ENCODE data around the gene OTUB1.

DNA sequence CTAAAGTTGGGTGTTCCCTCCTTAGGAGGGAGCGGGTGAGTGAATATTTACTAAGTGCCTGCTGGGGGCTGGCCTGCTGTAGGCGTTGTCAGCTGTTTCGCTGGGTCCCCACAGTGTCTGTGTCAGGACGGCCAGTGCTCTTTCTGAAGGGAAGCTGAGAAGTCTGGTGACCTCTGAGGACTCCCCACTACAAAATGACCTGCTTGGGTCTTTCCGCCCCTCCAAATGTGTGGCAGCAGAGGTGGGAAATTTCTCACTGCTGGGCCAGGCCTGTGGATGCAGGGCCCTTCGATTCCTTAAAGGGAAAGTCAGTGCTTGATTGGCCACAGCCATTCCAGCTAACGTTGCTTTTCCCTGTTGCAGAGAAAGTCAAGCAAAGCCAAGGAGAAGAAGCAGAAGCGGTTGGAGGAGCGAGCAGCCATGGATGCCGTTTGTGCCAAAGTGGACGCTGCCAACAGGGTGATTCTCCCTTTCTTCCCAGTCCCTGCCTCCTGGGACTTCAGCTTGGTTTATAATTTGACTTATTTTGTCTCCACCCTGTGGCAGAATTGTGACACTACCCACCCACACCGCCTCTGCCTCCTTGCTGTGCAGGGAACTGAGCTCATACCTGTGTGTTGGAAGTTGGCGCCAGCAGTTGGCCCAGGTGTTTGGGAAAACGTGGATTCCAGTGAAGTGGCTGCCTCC is 40.6 kb upstream of the OTUB1 start:
- TF ChIP-seq, protein P1, sequence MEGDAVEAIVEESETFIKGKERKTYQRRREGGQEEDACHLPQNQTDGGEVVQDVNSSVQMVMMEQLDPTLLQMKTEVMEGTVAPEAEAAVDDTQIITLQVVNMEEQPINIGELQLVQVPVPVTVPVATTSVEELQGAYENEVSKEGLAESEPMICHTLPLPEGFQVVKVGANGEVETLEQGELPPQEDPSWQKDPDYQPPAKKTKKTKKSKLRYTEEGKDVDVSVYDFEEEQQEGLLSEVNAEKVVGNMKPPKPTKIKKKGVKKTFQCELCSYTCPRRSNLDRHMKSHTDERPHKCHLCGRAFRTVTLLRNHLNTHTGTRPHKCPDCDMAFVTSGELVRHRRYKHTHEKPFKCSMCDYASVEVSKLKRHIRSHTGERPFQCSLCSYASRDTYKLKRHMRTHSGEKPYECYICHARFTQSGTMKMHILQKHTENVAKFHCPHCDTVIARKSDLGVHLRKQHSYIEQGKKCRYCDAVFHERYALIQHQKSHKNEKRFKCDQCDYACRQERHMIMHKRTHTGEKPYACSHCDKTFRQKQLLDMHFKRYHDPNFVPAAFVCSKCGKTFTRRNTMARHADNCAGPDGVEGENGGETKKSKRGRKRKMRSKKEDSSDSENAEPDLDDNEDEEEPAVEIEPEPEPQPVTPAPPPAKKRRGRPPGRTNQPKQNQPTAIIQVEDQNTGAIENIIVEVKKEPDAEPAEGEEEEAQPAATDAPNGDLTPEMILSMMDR (conservative IDR thresholded peaks at IDR 0.05 in 1 of 2, IDR thresholded peaks at IDR 0.05 in 1 of 2; ENCODE audit: extremely low read depth in 1 of 2, insufficient read depth in 1 of 2, low read depth in 1 of 2, low read length in 2 of 2), result peak; percentile 54 to 68
- TF ChIP-seq EZH2 (IDR thresholded peaks at IDR 0.05; ENCODE audit: borderline replicate concordance, low read length), result no peak

Data from mammary epithelial cell (primary cell).